ENCODE measurements around the gene SGK2.

The SGK2 gene

DNA sequence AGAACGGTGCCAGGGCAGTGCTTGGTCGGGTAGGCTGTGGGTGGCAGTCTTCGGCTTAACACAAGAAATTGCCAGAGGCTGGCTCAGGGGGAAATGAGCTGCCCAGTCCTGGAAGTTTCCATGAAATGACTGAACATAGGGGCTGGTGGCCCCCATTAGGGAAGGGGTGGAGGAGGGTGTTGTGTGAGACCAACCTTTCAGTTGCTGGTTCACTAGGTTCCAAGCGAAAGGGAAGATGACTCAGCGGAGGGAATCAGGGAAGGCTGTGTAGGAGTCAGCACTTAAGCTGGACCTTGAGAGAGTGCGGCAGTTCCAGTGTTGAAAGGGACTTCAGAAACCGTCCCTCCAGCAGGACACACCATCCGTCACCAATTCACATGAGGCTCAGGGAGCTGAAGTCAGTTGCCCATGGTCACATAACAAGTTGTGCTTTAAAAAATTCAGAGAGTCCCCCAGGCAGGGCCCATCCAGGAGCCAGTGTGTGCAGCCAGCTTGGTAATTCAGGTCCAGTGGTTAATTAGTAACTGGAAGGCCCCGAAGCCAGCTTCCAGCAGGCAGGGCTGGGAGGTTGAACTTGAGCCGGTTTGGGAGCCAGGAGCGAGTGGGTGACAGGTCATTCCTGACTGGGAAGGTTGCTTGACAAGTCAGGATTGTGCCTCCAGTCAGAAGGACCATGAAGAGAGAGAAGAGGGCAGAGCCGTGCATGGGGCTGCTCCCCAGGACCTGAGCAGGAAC is at the start of gene SGK2:
Gene SGK2, plus strand, starts transcription at position 616 of the 735 bp plus-strand sequence. CDS start 7,469 bp downstream, outside the sequence.
- no peak for DNase-seq (ENCODE audit: low read depth in 2 of 3, low spot score in 2 of 3)

DNA sequence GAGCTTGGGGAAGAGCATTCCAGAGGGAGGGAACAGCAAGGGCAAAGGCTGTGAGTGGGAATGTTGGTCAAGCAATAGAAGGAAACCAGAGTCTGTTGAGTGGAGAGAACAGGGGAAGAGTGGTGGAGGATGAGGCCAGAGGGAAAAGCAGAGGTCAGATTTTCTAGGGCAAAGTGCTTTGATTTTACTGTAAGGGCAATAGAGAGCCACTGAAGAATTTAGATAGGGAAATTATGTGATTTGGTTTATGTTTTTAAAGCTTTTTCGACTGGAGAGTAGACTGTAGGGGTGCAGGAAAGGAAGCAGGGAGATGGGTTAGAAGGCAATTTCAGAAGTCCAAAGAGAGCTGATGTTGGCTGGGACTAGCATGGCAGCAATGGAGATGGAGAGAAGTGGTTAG is 46.9 kb upstream of the SGK2 start:
- DNase-seq (ENCODE audit: low read depth in 2 of 3, low spot score in 2 of 3) = no peak

DNA sequence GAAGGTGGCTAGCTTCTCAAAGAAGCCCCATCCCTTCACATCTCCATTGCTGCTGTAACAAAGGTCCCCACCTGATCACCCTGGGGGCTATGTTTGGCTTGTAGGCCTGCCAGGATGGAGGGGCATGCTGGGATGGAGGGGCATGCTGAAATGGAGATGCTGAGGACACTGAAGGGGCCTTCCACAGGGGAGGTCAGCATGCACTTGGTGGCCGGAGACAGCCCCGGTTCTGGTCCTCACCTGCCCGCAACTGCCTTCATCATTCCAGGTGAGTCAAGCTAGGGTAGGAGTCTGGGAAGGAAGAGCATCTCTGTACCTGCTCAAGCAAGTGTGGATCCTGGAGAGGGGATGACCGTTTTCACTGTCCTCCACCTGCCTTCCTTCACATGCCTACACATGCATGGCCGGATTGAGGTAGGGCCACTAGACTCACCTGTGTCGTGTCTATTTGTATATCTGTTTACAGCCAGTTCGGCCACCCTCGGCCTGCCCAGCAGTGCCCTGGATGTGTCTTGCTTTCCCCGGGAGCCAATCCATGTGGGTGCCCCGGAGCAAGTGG is 45.4 kb upstream of the SGK2 start:
- no peak for DNase-seq (ENCODE audit: low read depth in 2 of 3, low spot score in 2 of 3)

DNA sequence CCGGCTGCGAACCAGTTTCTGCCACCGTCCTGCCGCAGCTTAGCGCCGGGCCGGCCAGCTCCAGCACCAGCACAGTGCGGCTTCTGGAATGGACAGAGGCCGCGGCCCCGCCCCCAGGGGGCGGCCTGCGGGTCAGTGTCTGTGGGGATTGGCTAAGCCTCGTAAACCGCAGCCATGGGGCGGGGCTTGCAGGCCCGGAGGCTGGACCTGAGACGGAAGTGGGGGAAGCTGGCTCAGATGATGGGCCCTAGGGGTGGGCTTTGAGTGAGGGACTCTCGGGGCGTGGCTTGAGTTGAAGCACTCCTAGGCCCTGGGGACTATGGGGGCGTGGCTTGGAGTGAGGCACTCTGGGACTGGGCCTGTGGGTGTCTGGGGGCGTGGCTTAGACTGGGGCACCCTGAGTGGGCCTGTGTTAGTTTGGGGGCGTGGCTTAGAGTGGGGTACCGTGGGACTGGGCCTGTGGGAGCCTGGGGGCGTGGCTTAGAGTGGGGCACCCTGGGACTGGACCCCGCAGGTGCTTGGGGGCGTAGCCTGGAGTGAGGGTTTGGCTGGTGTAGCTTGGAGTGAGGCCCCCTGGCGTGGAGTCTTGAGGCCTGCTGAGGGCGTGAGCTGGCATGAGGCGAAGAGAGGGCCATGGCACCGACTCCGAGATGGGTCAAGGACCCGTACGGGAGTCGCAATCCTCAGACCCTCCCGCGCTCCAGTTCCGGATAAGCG is 44.7 kb upstream of the SGK2 start:
- DNase-seq (ENCODE audit: low read depth in 2 of 3, low spot score in 2 of 3) = peak; percentile 64 to 73 (median 70)

DNA sequence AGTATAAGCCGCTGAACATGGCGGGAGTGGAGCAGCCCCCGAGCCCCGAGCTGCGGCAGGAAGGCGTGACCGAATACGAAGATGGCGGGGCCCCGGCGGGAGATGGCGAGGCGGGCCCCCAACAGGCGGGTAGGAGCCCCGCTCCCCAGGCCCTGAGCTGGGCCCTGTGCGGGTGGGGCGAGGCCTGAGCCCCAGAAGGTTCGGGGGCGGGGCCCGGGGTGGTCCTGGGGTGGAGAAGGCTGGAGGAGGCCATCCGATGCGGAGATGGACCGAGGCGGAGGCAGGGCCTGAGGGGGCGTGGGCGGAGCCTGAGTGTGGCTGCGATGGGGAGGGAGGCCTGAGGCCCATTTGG is 44.2 kb upstream of the SGK2 start:
- peak in 1 of 3 experiments; percentile 13 for DNase-seq (ENCODE audit: low read depth in 2 of 3, low spot score in 2 of 3)

DNA sequence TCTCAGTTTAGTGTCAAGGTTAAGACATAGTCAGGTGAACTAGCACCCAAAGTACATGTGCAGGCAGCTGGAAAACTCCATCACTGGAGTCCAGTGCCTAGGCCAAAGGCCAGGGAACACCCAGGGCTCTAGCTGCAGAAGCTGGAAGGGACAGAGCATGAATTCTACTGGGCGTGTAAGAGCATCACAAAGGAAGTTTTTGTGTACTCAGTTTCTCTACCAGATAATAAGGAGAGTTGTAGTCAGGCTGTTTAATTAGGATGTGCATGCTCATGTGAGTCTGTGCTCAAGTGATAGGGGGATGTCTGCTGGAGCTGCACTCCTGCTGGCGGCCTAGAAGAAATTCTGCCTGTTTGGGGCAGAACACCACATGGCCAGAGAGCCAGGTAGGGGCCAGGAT is 43.2 kb upstream of the SGK2 start:
- DNase-seq (ENCODE audit: low read depth in 2 of 3, low spot score in 2 of 3) = no peak

DNA sequence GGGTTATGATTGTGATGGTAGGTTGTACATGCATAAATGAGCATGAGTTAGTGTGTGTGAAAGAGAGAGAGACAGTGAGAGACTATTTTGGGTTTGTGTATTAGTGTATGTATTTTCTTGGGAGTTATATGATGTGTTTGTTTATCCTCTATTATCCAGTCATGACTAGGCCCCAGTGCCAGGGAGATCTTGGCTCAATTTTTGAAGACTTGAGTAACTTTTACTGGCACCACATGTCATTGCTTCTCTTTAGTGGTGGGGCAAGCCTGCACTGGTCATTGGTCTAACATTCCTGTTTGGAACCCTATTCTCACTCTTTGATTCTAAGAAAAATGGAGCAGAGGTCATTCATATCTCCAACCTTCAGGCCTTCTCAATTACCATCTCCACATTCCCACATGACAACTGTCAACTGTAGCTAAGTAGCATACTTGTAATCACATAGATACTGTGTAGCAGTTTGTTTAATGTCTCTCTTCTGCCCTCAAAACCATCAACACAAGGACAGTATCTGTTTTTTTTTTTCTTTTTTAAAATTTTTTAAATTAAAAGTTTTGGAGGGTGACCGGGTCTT is 42.5 kb upstream of the SGK2 start:
- DNase-seq (ENCODE audit: low read depth in 2 of 3, low spot score in 2 of 3) = no peak

DNA sequence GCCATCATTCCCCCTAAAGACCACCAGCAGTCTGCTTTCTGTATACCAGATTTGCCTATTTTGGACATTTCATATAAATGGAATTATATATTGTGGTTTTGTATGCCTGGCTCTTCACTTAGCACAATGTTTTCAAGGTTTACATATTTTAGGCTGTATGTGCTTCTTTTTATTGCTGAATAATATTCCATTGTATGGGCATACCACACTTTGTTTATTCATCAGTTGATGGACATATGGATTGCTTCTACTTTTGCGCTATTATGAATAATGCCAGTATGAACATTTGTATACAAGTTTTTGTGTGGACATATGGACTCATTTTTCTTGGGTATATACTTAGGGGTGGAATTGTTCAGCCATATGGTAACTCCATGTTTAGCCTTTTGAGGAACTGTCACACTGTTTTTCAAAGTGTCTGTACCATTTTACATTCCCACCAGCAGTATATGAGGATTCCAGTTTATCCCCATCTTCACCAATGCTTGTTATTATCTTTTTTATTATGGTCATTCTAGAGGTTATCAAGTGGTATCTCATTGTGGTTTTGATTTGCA is 38.7 kb upstream of the SGK2 start:
- DNase-seq (ENCODE audit: low read depth in 2 of 3, low spot score in 2 of 3) = no peak

DNA sequence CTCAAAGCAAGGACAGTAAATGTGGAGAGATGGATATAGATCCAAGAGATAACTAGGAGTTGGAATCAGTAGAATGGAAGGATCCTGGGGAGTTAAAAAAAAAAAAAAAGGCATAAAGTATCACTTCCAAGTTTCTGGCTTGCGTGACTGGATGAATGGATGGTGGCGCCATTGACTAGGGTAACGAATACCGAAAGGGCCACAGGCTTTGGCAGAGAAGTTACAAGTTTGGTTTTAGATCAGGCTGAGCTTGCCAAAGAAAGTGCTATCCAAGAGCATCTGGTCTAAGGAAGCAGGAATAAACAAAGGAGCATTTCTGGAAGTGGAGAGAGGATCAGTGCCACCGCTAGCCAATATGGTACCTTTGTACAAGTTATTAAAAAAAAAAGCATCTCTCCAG is 33.8 kb upstream of the SGK2 start:
- no peak for DNase-seq (ENCODE audit: low read depth in 2 of 3, low spot score in 2 of 3)

DNA sequence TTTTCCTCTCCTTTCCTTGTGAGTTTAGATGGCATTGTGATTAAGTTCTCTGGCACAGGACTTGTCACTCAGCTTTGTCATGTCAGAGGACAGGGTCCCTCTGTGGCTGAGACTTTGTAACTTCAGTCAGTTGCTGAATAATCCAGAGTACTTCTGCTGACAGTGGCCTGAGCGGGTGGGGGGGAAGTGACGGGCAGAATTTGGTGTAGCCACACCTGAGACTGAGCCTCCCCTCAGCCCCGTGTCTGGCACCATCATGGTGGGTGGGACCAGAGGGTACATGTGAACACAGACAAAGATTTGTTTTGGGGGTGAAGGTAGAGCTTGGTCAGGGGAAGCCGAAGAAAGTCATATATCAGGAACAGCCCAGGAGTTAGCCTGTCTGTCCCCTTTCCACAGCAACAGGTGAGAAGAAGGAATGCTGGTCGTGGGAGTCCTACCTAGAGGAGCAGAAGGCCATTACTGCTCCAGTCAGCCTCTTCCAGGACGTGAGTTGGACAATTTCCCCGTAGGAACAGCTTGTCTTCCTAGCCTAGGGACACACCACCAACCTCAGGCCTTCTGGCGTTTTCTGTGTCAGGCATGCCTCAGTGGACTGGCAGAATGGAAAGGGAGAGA is 30.5 kb upstream of the SGK2 start:
- no peak for DNase-seq (ENCODE audit: low read depth in 2 of 3, low spot score in 2 of 3)

DNA sequence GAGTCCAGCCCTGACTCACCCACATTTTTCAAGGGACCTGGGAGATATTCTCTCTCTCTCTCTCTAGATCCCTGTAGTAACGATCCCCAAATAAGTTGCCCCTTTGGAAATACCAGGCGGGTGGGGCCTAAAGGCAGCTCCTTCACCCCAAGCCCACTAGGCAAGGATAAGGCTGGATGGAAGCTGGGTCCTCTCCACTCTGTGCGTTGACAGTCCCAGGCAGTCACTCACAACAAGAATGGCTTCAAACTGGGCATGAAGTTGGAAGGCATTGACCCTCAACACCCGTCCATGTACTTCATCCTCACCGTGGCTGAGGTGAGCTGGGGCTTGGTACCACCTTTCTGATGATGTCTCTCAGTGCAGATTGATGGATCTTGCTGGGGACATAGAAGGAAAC is 29.8 kb upstream of the SGK2 start:
- DNase-seq (ENCODE audit: low read depth in 2 of 3, low spot score in 2 of 3) = no peak

DNA sequence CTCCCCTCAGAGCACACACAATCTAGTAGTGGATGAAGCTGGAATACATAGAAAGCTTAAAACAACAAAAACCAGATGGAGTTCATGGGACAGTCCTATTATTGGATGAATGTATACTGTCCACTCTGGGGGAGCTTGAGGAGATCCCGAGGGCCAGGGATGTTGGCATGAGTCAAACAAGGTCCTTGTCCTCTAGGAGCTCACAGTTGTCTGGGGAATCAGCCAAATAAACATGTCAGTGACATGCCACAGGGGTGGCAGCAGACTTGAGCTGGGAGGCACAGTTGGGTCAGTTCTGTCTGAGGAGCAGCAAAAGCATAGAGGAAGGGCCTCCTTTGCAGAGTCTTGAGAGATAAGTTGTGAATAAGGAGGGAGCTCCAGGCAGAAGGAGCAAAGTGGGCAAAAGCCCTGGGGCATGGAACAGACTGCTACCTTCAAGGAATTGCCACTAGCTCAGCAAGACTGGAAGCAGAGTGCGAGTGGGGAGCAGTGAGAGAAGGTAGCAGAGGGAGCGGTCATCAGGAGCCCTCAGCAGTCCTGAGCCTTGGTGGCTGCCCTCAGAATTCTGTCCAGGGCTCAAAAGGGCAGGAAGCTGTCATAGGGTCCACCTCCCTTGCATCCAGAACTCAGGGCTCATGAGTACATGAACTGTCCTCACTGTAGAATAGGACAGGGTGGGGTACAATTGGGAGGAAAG is 29.2 kb upstream of the SGK2 start:
- no peak for DNase-seq (ENCODE audit: low read depth in 2 of 3, low spot score in 2 of 3)

DNA sequence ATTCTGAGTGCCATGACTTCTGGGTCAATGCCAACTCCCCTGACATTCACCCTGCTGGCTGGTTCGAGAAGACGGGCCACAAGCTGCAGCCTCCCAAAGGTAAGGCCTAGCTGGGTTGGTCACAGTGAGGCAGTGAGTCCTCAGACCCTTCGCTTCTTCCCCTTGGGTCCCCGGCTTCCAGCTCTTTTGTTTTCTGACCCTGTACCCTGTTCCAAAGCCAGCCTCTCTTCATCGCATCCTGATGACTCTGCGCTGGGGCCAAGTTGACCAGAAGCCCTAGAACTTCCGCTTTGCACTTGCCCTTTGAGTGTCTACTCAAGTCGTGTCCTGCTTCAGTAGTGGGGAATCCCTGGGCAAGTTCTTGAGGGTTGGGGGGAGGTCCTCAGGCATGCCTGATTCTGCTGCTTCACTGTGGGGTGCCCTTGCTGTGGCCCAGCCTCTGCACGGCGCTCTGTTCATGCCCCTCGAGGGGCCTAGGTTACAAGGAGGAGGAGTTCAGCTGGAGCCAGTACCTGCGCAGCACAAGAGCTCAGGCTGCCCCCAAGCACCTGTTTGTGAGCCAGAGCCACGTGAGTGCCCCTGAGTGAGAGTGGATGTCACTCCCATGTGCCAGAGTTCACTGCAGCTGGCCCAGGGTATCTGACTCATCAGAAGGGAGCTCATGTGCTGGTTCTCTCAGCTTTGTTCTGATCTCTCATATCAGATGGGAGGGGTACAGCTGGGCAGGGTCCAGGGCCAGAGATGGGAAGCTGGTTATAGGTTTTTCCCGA is 28.3 kb upstream of the SGK2 start:
- no peak for DNase-seq (ENCODE audit: low read depth in 2 of 3, low spot score in 2 of 3)

DNA sequence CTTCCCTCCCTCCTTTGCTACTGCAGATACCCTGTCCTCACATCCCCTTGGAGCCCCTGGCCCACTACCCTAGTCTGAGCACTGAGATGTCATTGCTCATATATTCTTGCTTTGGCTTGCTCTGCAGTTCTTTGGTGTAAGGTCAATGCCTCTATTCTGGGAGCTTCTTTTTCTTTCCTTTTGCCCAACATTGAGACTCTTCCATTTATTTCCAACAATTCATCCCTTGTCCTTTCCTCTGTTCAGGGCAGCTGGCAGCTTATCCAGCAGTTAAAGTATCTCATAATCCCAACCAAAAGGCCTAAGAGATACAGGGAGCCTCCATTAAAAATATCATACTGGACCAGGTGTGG is 27.8 kb upstream of the SGK2 start:
- no peak for DNase-seq (ENCODE audit: low read depth in 2 of 3, low spot score in 2 of 3)

DNA sequence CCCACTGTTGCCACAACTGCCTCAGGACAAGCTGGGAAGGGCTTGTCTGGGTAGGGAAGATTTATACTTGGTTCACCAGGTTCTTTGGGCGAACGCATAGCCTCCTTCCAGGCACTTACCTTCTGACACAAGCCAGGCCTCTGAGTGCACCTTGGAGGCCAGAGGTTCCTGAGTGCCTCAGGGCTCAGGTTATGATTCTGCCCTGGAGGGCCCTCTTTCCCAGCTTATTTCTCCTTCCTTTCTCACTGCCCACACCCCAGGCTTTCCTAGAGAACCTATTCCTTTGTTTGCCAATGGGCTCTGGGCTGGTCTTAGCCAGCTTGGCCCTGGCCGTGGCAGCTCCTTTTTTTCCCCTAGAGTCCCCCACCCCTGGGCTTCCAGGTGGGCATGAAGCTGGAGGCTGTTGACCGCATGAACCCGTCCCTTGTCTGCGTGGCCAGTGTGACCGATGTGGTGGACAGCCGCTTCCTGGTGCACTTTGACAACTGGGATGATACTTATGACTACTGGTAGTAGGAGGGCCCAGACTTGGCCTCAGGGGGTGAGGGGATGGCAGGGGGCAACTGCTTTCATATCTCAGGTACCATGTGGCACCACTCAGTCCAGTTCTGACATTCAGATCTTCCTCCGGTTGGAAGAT is 26.3 kb upstream of the SGK2 start:
- no peak for DNase-seq (ENCODE audit: low read depth in 2 of 3, low spot score in 2 of 3)

DNA sequence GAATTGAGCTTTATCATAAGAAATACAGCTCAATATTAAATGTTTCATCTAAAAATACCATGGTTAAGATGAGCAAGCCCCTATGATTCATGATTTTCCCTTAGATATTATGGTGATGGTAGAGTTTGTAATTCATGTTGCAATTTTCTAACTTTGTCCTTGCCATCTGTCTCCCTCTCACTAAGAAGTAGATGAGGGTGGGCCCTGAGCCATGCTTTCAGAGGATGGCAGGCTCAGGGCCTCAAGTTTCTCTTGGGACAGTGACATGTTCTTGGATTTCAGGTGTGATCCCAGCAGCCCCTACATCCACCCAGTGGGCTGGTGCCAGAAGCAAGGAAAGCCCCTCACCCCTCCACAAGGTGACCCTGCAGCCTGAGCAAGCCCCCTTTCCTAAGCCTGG is 25.8 kb upstream of the SGK2 start:
- DNase-seq (ENCODE audit: low read depth in 2 of 3, low spot score in 2 of 3) = no peak

DNA sequence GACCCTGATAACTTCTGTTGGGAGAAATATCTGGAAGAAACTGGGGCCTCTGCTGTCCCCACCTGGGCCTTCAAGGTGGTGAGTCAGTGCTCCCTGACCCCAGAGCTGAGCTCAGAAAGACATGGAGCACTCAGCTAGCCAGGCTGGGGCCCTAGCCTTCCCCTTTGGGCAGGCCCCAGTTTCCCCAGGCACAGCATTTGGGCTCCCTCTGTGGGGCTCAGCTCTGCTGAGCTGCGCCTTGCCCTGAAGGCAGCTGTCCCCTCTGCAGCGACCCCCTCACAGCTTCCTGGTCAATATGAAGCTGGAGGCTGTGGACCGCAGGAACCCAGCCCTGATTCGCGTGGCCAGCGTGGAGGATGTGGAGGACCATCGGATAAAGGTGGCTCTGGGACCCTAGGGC is 24.8 kb upstream of the SGK2 start:
- DNase-seq (ENCODE audit: low read depth in 2 of 3, low spot score in 2 of 3) = no peak

DNA sequence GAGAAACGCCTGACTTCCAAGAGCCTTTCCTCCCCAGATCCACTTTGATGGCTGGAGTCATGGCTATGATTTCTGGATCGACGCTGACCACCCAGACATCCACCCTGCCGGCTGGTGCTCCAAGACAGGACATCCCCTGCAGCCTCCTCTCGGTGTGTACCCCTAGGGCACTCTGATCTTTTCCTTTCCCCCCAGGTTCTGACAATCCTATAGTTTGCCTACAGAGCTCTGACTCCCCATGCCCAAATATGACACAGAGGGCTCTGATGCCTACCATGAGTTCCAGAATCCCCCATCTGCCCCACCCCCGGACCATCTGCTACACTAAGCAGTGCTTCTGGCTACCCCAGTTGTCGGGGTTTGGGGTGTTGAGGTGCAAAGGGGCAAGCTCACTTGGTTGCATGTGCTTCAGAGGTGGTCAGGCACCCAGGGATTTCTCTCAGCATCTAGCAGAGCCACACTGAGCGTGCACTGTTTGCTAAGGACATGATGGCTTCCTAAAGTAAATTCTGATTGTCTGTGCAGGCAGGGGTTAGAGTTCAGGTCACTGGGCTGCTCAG is 24.0 kb upstream of the SGK2 start:
- no peak for DNase-seq (ENCODE audit: low read depth in 2 of 3, low spot score in 2 of 3)

DNA sequence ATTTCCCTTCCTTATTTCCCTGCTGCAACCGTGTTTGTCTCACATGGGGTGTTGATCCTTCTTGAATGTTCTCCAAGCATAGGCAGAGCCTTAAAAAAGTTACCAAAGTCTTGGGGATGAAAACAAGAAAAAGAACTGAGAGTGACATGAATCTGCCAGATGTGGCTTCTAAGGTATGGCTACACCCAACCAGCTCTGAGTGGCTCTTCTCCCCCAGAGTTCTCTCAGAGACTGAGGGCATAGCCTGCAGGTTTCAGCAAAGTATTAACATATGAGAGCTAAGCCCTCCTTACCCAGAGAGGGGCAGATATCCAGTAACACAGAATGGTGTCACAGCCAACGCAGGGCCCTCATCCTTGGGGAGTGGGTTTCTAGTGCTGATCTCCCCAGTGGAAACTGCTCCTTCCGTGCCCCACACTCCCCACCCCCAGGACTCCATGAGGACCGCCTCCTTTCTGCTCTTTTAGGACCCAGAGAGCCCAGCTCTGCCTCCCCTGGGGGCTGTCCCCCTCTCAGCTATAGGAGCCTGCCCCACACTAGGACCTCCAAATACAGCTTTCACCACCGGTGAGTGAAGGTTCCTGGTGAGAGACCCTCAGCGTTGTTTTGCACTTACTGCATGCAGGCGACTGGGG is 23.3 kb upstream of the SGK2 start:
- no peak for DNase-seq (ENCODE audit: low read depth in 2 of 3, low spot score in 2 of 3)
